ENCODE results near the gene BIRC7.

BIRC7 gene

DNA sequence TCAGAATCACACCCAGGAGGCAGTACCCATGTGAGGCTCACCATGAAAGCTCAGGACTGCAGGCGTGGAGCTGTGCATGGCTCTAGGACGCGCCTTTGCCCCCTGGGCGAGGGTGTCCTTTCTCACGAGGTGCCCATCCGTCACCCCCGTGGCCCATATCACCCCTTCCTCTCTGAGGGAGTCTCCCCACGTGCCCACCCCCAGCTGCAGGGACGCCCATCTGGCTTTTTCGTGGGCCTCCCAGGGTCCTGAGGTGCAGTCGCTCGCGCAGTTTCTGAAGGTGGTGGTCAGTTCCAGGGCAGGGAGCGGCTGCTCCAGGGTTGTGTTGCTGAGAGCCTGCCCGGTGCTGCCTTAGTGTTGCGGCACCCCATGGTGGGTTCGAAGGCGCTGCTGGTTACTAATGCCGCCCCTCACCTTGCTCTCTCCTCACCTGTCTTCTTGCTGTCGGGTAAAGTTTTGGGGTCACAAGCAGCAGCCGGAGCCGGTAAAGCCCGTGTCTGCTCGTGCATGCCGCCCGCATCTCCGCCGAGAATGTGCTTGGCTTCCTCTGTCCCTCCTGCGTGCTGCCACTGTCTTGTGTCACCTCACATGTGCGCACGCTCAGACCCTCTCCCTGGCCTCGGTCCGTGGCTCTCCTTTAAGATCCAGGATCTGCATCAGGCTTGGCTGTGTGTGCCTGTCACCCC lies 47.8 kb downstream of the BIRC7 start:
- no peak for DNase-seq (ENCODE audit: low read depth, low spot score)
- ChIA-PET POLR2A (interaction anchor here (1.0 kb wide), 1 partner anchor 9 kb away, joined by 3 read pairs; no protein-coding TSS in a partner anchor), CTCF (interaction anchor here (0.9 to 16.0 kb wide), 4 partner anchors 8 to 59 kb away, joined by 4 to 142 read pairs (median 20); no protein-coding TSS in a partner anchor)
- H3K4me3 ChIP-seq (ENCODE audit: low read depth, low read length): no peak overlapping the region
- TF ChIP-seq, protein P1, sequence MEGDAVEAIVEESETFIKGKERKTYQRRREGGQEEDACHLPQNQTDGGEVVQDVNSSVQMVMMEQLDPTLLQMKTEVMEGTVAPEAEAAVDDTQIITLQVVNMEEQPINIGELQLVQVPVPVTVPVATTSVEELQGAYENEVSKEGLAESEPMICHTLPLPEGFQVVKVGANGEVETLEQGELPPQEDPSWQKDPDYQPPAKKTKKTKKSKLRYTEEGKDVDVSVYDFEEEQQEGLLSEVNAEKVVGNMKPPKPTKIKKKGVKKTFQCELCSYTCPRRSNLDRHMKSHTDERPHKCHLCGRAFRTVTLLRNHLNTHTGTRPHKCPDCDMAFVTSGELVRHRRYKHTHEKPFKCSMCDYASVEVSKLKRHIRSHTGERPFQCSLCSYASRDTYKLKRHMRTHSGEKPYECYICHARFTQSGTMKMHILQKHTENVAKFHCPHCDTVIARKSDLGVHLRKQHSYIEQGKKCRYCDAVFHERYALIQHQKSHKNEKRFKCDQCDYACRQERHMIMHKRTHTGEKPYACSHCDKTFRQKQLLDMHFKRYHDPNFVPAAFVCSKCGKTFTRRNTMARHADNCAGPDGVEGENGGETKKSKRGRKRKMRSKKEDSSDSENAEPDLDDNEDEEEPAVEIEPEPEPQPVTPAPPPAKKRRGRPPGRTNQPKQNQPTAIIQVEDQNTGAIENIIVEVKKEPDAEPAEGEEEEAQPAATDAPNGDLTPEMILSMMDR (IDR thresholded peaks at IDR 0.05; ENCODE audit: insufficient read depth, low read length, missing control alignments): no peak

- no peak overlapping the region for H3K4me3 ChIP-seq (ENCODE audit: low read depth, low read length)
- TF ChIP-seq, protein P1 (IDR thresholded peaks at IDR 0.05; ENCODE audit: insufficient read depth, low read length, missing control alignments): no peak
- CTCF ChIA-PET: interaction anchor here (1.3 to 2.0 kb wide), 4 partner anchors 8 to 60 kb away, joined by 4 to 9 read pairs (median 4); no protein-coding TSS in a partner anchor
- POLR2A ChIA-PET: interaction anchor here (1.4 kb wide), 1 partner anchor 12 kb away, joined by 4 read pairs; the partner anchor contains the start of gene ARFGAP1
- DNase-seq (ENCODE audit: low read depth, low spot score): no peak
These were observed 48.4 kb downstream of the BIRC7 start for GRCh38 chr20:63284083-63284440.

- no peak overlapping the region for H3K4me3 ChIP-seq (ENCODE audit: low read depth, low read length)
- TF ChIP-seq, protein P1 (IDR thresholded peaks at IDR 0.05; ENCODE audit: insufficient read depth, low read length, missing control alignments): no peak
- ChIA-PET POLR2A (interaction anchor here (1.4 kb wide), 1 partner anchor 12 kb away, joined by 4 read pairs; the partner anchor contains the start of gene ARFGAP1), CTCF (interaction anchor here (1.3 to 2.0 kb wide), 5 partner anchors 8 to 60 kb away, joined by 4 to 9 read pairs (median 4); partner anchors contain the start of gene ARFGAP1)
- DNase-seq (ENCODE audit: low read depth, low spot score): no peak
These were observed 48.8 kb downstream of the BIRC7 start for GRCh38 chr20:63284544-63284949.

- no peak overlapping the region for H3K4me3 ChIP-seq (ENCODE audit: low read depth, low read length)
- ChIA-PET CTCF (interaction anchor here (1.3 to 2.0 kb wide), 5 partner anchors 9 to 61 kb away, joined by 4 to 9 read pairs (median 4); partner anchors contain the start of gene ARFGAP1), POLR2A (interaction anchor here (0.9 to 1.4 kb wide), 2 partner anchors 13 to 62 kb away, joined by 4 read pairs; partner anchors contain the start of gene ARFGAP1)
- DNase-seq (ENCODE audit: low read depth, low spot score): no peak
- TF ChIP-seq, protein P1 (IDR thresholded peaks at IDR 0.05; ENCODE audit: insufficient read depth, low read length, missing control alignments): no peak
These were observed 49.3 kb downstream of the BIRC7 start for GRCh38 chr20:63284981-63285524.

- TF ChIP-seq, protein P1 (IDR thresholded peaks at IDR 0.05; ENCODE audit: insufficient read depth, low read length, missing control alignments): no peak
- no peak for DNase-seq (ENCODE audit: low read depth, low spot score)
- no peak overlapping the region for H3K4me3 ChIP-seq (ENCODE audit: low read depth, low read length)
- CTCF ChIA-PET: interaction anchor here (1.7 to 10.3 kb wide), 6 partner anchors 10 to 62 kb away, joined by 4 to 92 read pairs (median 6); partner anchors contain the start of gene ARFGAP1
- POLR2A ChIA-PET: interaction anchor here (0.9 to 1.4 kb wide), 3 partner anchors 8 to 63 kb away, joined by 4 to 5 read pairs (median 4); partner anchors contain the start of gene ARFGAP1
These were observed 50.2 kb downstream of the BIRC7 start for GRCh38 chr20:63285636-63286615.
